ENCODE data around the gene RAB3C.

RAB3C gene

DNA sequence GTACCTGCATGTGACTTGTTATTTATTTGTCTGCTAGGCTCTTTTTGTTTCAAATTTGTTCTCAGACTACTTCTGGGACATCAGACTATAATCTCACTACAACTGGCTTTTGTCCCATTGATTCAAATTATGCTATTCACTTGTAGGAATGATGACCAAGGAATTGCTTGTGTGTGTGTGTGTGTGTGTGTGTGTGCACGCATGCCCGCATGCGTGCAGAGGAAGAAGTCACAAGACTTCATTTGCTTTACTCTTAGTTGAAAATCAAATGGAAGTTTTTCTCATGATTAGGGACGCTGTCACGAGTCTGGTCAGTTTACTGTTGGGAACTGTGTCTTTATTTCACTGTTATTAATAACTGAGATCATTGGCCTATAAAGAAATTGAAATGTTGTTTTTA lies 268.7 kb downstream of the RAB3C start:
- FAIRE-seq (no peak), DNase-seq (ENCODE audit: extremely low spot score, insufficient read length, low read depth) (no peak)

- FAIRE-seq, result no peak
- DNase-seq (ENCODE audit: extremely low spot score, insufficient read length, low read depth), result no peak
These were observed 269.7 kb downstream of the RAB3C start for GRCh38 chr5:58852566-58852965.

GRCh38 chr5:58854441-58854840 lies 271.6 kb downstream of the RAB3C start:
- DNase-seq (ENCODE audit: extremely low spot score, insufficient read length, low read depth), result no peak
- FAIRE-seq, result no peak

- FAIRE-seq, result no peak
- no peak for DNase-seq (ENCODE audit: extremely low spot score, insufficient read length, low read depth)
These were observed 273.2 kb downstream of the RAB3C start for GRCh38 chr5:58855851-58856739.

DNA sequence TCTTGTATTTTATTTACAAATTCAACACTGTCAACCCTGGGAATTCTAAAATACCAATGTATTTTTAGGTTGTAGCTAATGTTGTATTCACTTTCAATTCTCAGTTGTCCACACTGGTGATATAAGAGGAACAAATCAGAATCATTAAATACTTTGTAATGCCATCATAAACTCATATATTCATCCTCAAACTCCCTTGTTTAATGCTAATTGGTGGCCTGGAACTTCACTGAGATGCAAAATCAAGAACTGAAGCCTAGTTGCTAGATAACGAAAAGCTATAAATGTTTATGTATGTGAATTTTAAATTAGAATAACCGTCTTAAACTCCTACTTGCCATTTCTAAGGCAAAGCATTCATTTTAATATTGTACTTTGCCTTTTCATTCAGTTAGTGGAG lies 274.7 kb downstream of the RAB3C start:
- DNase-seq (ENCODE audit: extremely low spot score, insufficient read length, low read depth), result no peak
- no peak for FAIRE-seq

- DNase-seq (ENCODE audit: extremely low spot score, insufficient read length, low read depth) (no peak), FAIRE-seq (no peak)
These were observed 277.8 kb downstream of the RAB3C start for GRCh38 chr5:58860680-58861079.

- no peak for FAIRE-seq
- DNase-seq (ENCODE audit: extremely low spot score, insufficient read length, low read depth), result no peak
These were observed 286.1 kb downstream of the RAB3C start for GRCh38 chr5:58868931-58869330.

- DNase-seq (ENCODE audit: extremely low spot score, insufficient read length, low read depth), result no peak
These were observed 288.9 kb downstream of the RAB3C start for GRCh38 chr5:58871648-58872242.

DNA sequence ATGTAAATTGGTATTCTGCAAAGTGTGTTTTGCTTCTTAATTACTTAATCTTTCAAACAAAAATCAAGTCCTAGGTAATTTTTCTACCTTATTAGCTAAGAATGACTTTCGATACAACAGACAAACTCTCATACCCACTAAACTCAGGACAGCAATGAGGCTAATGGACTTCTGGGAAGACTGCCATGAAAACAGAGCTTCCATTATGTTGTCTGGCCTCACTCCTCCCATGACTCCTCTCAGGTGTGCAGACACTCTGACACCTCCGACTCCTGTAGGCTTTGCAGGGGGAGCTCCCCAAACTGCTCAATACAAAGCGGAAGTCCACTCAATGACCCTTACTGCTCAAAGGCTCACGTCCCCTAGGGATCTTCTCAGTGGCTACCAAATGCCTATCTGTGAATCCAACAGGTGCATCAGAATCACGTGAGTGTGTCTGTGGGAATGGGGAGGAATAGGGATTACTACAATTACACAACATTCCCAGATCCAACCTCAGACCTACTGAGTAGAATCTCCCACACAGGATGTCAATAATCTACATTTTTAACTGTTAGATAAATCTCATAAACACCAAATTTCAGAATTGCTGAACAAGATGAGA lies 289.9 kb downstream of the RAB3C start:
- FAIRE-seq, result no peak
- DNase-seq (ENCODE audit: extremely low spot score, insufficient read length, low read depth), result no peak

More at GRCh38 chr5:58871648-58872242, 288.9 kb downstream of the RAB3C start:
- FAIRE-seq, result no peak

DNA sequence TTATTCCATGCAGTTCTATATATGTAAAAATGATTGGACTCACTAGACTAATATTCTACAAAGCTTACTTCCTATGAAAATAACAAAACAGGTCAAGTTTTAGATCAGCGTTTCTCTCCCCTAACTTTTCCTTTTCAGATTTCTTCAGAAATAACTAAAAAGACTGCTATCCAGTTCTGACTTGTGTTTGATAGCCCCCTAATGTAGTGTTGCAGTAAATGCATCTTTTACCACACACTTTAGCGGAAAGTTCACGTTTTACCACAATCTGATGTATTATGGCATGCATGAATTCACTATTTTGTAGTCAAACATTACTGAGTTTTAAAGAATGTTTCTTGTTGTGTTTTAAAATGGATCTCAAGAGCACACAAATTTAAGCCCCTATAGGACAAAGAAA lies 292.7 kb downstream of the RAB3C start:
- no peak for DNase-seq (ENCODE audit: extremely low spot score, insufficient read length, low read depth)
- no peak for FAIRE-seq

DNA sequence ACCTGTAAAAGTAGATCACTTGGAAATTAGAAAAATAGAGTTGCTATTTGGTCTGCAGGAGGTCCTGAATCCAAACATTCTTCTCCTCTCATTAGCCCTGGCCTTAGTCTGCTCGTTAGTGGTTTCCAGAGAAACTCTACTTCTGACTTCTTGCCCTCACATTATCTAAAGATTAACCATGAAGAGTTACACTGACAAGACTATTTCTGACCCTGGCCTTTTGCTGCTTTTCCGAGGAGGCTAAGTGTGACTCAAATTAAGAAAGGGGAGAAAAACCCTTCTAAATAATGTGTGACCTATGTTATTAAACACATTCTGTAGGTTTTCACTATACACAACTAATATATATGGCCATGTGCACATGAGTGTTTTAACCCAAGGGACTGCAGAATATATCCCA lies 302.4 kb downstream of the RAB3C start:
- peak; percentile 72 for FAIRE-seq

GRCh38 chr5:58886315-58887207 lies 303.7 kb downstream of the RAB3C start:
- peak; percentile 89 for FAIRE-seq
- peak; percentile 33 for DNase-seq (ENCODE audit: extremely low spot score, insufficient read length, low read depth)

More for the DNA sequence above, 302.4 kb downstream of the RAB3C start:
- no peak for DNase-seq (ENCODE audit: extremely low spot score, insufficient read length, low read depth)

DNA sequence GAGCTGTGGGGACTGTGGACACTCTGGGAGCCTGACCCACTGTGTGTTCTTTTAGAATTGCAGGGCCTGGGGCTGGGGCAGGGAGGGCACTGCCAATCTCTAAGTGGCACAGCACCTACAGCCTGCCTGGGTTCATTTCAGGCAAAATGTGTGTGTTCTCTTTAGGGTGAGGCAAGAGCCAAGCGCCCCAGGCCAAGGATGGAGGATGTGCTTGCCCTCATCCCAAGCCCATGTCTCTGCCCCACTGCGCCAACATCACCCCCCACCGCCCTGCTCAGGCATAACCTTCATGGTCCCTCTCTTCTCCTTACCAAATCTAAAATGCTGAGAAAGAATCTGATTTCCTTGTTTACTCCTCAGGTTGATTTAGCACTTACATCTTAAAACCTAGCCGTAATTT lies 304.4 kb downstream of the RAB3C start:
- DNase-seq (ENCODE audit: extremely low spot score, insufficient read length, low read depth), result no peak
- no peak for FAIRE-seq

- no peak for DNase-seq (ENCODE audit: extremely low spot score, insufficient read length, low read depth)
- FAIRE-seq, result no peak
These were observed 305.0 kb downstream of the RAB3C start for GRCh38 chr5:58887721-58888409.

GRCh38 chr5:58890265-58890664 lies 307.4 kb downstream of the RAB3C start:
- FAIRE-seq (no peak), DNase-seq (ENCODE audit: extremely low spot score, insufficient read length, low read depth) (no peak)

- no peak for FAIRE-seq
These were observed 307.8 kb downstream of the RAB3C start for GRCh38 chr5:58890701-58891085.

DNA sequence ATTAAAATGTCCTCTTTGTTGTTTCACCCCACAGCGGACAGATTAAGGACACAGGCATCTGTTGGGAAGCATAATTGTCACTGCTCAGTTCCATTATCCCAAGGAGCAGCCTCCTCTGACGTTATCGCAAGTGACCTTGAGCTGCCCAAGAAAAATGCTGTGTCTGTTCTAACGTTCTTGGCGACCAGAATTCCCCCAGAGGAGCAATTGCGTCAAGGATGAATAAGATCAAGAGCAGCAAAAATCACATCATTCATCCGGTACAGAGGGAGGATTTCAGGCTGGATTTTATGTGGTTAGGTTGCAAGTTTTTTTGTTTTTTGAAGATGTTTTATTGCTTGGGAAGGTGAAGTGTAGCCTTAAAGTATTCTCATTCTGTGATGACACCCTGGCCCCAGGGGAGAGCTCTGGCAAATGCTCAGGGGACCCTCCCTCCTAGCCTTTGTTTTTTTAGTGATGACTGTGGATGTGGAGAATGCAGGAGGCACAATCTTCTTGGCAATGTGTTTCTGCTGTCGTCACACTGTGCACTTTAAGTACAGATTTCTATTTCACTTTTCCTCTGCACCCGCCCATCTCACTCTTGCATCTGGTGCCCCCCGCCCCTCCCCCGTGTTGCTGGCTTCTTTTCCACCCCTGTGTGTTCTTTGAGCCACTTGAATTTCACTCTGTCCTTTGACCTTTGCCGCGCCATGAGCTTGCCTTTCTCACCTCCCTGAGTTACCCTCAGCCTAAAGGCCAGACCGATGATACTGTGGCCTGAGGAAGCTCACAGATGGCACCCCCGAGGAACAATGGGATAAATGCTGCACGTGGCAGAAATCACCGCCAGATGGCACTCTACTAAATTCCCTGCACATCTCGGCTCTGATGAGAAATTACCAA lies 308.5 kb downstream of the RAB3C start:
- FAIRE-seq, result peak; percentile 56
- no peak for DNase-seq (ENCODE audit: extremely low spot score, insufficient read length, low read depth)

More at GRCh38 chr5:58890701-58891085, 307.8 kb downstream of the RAB3C start:
- no peak for DNase-seq (ENCODE audit: extremely low spot score, insufficient read length, low read depth)

DNA sequence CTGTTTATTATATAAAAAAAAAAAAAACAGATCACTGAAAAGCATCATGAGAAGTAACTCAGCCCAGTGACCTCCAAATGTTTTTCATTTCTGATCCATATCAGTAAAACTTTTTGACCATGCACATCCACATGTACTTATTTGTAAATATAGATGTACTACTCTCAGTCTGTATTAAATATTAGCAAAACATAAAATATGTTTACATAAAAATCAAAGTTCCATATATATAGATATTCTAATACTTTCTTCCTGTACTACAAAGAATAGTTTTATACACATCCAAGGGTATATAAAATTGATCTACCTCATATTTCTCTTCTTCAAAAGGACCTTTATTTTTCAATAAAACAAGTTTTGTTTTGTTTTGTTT lies 309.1 kb downstream of the RAB3C start:
- FAIRE-seq (no peak), DNase-seq (ENCODE audit: extremely low spot score, insufficient read length, low read depth) (no peak)

DNA sequence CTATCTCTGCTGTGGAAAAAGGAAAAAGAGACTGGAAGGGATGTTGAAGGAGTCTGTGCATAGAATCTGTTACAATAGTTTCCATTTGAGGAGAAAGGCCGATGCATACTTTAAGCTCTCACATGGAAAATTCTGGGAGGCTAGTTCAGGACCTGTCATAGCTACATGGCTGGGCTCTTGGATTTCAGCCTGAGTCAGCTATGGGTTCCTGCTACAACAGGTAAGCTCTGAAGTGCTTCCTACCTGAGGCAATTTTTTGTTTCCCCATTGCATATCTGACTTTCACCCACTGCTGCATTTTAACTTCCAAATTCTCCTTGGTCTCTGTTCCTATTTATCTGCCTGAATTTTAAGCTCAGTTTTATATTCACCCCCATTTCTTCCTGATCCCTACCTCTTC lies 310.7 kb downstream of the RAB3C start:
- no peak for DNase-seq (ENCODE audit: extremely low spot score, insufficient read length, low read depth)
- FAIRE-seq, result no peak
